GM12878 (cell line): ENCODE results near the gene CIROP. TPM values are rescaled to one million over a fixed set of nuclear protein-coding genes. Genes with fewer than 3 reads are reported as not detected.

Experiments
- DPF2 ChIP-seq: fragments of 450-650 bp; IDR thresholded peaks from 2 replicates; pipeline ENCODE4 v1.6.1; 2017; ENCODE audit warnings: mild to moderate bottlenecking
- GABPA ChIP-seq: IDR thresholded peaks from 2 replicates; pipeline ENCODE4 v1.6.1; 2014; ENCODE audit warnings: antibody characterized with exemption, low read depth, mild to moderate bottlenecking, inconsistent platforms
- IRF4 ChIP-seq: IDR thresholded peaks from 2 replicates; pipeline ENCODE4 v1.6.1; 2011; ENCODE audit warnings: low read depth, low read length
- JUNB ChIP-seq: IDR thresholded peaks from 2 replicates; pipeline ENCODE4 v1.6.1; 2016; ENCODE audit warnings: antibody characterized with exemption, mild to moderate bottlenecking
- KDM1A ChIP-seq: fragments of 200-600 bp; sonication (generic); IDR thresholded peaks from 2 replicates; pipeline ENCODE4 v1.6.1; 2016; ENCODE audit warnings: borderline replicate concordance
- MYC ChIP-seq: IDR thresholded peaks from 2 replicates; pipeline ENCODE4 v1.6.1; 2011; ENCODE audit warnings: mild to moderate bottlenecking, low read length, moderate library complexity, inconsistent platforms; ENCODE audit not compliant: insufficient read depth, insufficient replicate concordance, insufficient read length, severe bottlenecking
- NFIC ChIP-seq: IDR thresholded peaks from 2 replicates; pipeline ENCODE4 v1.6.1; 2012; ENCODE audit warnings: low read depth, mild to moderate bottlenecking, inconsistent platforms, low read length, moderate library complexity
- NR2C2 ChIP-seq: IDR thresholded peaks from 2 replicates; pipeline ENCODE4 v1.6.1; 2011; ENCODE audit warnings: borderline replicate concordance, low read depth; ENCODE audit not compliant: control insufficient read depth, insufficient read length
- RB1 ChIP-seq: fragments of 450-650 bp; formaldehyde crosslinking; IDR thresholded peaks from 2 replicates; pipeline ENCODE4 v1.6.1; 2017; ENCODE audit warnings: mild to moderate bottlenecking, borderline replicate concordance
- RFX5 ChIP-seq: IDR thresholded peaks from 2 replicates; pipeline ENCODE4 v1.6.1; 2011; ENCODE audit warnings: low read depth, low read length, improper control_type of control experiment
- SMAD5 ChIP-seq: IDR thresholded peaks from 2 replicates; pipeline ENCODE4 v1.6.1; 2016; ENCODE audit warnings: antibody characterized with exemption, low read depth
- TCF3 ChIP-seq: IDR thresholded peaks from 2 replicates; pipeline ENCODE4 v1.6.1; 2012; ENCODE audit warnings: low read depth, mild to moderate bottlenecking, low read length, borderline replicate concordance; ENCODE audit not compliant: insufficient read depth
- polyA plus RNA-seq, 11 experiments: library from polyadenylated mRNA; depleted of rRNA in 4 of 11; unstranded in 6 of 11; stranded (reverse) in 5 of 11; fragments of >200 nt; fragmentation: Nextera tagmentation in 4 of 11; fragmentation: Illumina TruSeq in 1 of 11; extraction: Ambion mirVana in 4 of 11; extraction: Trizol in 1 of 11; gene quantifications; 1 replicate in 1 of 11; 2 replicates in 10 of 11; pipeline versions ENCODE4 v1.2.1 to v1.2.3, GENCODE V29; 2011 to 2016; ENCODE audit warnings: inconsistent platforms in 2 of 11, missing spikeins in 2 of 11, low read depth in 1 of 11
- total RNA-seq, 4 experiments: library from RNA; depleted of rRNA in 3 of 4; stranded (reverse); fragments of >200 nt in 3 of 4; fragmentation: Illumina TruSeq in 1 of 4; extraction: Trizol in 1 of 4; gene quantifications; 2 replicates each; pipeline versions ENCODE4 v1.2.1 to v1.2.3, GENCODE V29; 2013 to 2021
- TF ChIP-seq, protein P1 (sequence below): fragments of 450-650 bp; IDR thresholded peaks from 2 replicates; pipeline ENCODE4 v1.6.1; 2016; ENCODE audit warnings: mild to moderate bottlenecking

Gene CIROP
- total and polyA plus RNA-seq, 10 of the 15 experiments (the other 5 are each of a cell fraction or from before 2014, with no cell fraction given): not detected

GRCh38 chr14:23095196-23096108, 9.3 kb downstream of the CIROP start, which contains the start of gene C14orf119 (continued):
- 0 out of 2 replicates have a peak, but pooled peaks have one; percentile 62 for TF ChIP-seq GABPA
- no peak for TF ChIP-seq NR2C2
- no peak for TF ChIP-seq RFX5
- TF ChIP-seq DPF2: no peak; the same call in 1 of the 2 replicates
- TF ChIP-seq TCF3: 0 out of 2 replicates have a peak, but pooled peaks have one; percentile 14
- TF ChIP-seq JUNB: no peak
- TF ChIP-seq NFIC: no peak
- TF ChIP-seq IRF4: 0 out of 2 replicates have a peak, but pooled peaks have one; percentile 9
- no peak for TF ChIP-seq MYC
- TF ChIP-seq SMAD5: peak; percentile 70
- TF ChIP-seq, protein P1, sequence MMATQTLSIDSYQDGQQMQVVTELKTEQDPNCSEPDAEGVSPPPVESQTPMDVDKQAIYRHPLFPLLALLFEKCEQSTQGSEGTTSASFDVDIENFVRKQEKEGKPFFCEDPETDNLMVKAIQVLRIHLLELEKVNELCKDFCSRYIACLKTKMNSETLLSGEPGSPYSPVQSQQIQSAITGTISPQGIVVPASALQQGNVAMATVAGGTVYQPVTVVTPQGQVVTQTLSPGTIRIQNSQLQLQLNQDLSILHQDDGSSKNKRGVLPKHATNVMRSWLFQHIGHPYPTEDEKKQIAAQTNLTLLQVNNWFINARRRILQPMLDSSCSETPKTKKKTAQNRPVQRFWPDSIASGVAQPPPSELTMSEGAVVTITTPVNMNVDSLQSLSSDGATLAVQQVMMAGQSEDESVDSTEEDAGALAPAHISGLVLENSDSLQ: peak; percentile 76
- TF ChIP-seq KDM1A: no peak
- TF ChIP-seq RB1: 0 out of 2 replicates have a peak, but pooled peaks have one; percentile 21
